Body of pancreas (tissue), 4 donors: ENCODE data around the gene ICA1L.

Experiments
- CTCF ChIP-seq, 7 experiments: fragments of 450-650 bp in 4 of 7; fragments of 200-600 bp in 3 of 7; sonication (generic) in 3 of 7; IDR thresholded peaks; one replicate each; pipeline ENCODE4 v1.5.1; 2016 to 2019; ENCODE audit warnings: antibody characterized with exemption in 7 of 7
- POLR2A ChIP-seq, 3 donors: fragments of 450-650 bp; IDR thresholded peaks; one replicate each; pipeline ENCODE4 v1.6.1; 2016; ENCODE audit warnings: antibody characterized with exemption in 3 of 3, mild to moderate bottlenecking in 2 of 3

GRCh38 chr2:202754936-202755335 is 116.6 kb downstream of the ICA1L start:
- no peak for TF ChIP-seq CTCF (IDR thresholded peaks at IDR 0.05)
- TF ChIP-seq POLR2A (IDR thresholded peaks at IDR 0.05), result no peak
